ENCODE data around the gene FITM1. TPM values are rescaled to one million over a fixed set of nuclear protein-coding genes. Genes with fewer than 3 reads are reported as not detected.

Gene FITM1
- total RNA-seq, 1 experiment from 2014 or later = 0.47 TPM

DNA sequence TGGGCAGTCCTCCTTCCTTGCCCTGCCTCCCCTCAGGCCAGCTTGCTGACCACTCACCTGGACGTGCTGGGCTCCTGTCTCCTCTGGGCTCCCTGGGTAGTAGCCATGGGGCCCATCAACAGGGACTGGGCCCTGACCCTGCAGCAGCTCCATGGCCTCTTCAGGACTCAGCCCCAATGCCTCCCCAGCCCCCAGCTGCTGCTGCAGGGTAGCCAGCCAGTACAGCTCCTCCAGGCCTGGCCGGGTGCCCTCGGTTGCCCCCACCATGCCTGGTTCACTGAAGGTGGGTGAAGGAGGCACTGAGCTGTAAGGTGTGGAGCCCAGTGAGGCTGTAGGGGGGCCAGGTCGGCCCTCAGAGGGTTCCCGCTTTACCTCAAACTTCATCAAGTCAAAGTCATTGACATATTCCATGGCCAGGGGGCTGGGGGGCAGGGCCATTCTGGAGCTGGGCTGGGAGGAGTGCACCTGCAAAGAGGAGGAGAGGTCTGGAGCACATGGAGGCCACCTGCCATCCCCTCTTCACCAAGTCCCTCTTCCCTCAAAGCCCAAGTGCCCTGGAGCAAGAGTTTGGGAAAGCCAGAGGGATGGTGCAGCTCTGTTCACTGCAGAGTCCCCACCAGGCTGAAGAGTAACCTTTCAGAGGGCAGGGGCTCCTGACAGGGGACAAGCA lies 47.9 kb upstream of the FITM1 start:
- no TSS peak for BruUV-seq (replicated peaks)
- TF ChIP-seq, protein P1, sequence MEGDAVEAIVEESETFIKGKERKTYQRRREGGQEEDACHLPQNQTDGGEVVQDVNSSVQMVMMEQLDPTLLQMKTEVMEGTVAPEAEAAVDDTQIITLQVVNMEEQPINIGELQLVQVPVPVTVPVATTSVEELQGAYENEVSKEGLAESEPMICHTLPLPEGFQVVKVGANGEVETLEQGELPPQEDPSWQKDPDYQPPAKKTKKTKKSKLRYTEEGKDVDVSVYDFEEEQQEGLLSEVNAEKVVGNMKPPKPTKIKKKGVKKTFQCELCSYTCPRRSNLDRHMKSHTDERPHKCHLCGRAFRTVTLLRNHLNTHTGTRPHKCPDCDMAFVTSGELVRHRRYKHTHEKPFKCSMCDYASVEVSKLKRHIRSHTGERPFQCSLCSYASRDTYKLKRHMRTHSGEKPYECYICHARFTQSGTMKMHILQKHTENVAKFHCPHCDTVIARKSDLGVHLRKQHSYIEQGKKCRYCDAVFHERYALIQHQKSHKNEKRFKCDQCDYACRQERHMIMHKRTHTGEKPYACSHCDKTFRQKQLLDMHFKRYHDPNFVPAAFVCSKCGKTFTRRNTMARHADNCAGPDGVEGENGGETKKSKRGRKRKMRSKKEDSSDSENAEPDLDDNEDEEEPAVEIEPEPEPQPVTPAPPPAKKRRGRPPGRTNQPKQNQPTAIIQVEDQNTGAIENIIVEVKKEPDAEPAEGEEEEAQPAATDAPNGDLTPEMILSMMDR (IDR thresholded peaks at IDR 0.05; ENCODE audit: unreplicated experiment) = no peak
- H3K27me3 Mint-ChIP-seq (ENCODE audit: insufficient read depth, unreplicated experiment) = peaks cover 25% of the 10 kb centered on the region
- no peak for DNase-seq (ENCODE audit: unreplicated experiment)
- no peaks in the 10 kb centered on the region for H3K4me1 Mint-ChIP-seq (ENCODE audit: insufficient read depth, unreplicated experiment)
- intact Hi-C loops (cut with micrococcal nuclease) = no loop called here
- H3K36me3 Mint-ChIP-seq (ENCODE audit: insufficient read depth, unreplicated experiment) = peaks cover 2% of the 10 kb centered on the region
- no peaks in the 10 kb centered on the region for H3K9me3 Mint-ChIP-seq (ENCODE audit: unreplicated experiment)
- ChIA-PET CTCF (interaction anchor here (0.6 to 4.5 kb wide), 7 partner anchors 9 to 45 kb away, joined by 3 to 58 read pairs (median 3); no protein-coding TSS in a partner anchor), POLR2A (interaction anchor here (0.5 to 1.0 kb wide), 4 partner anchors 24 to 901 kb away, joined by 3 read pairs; no protein-coding TSS in a partner anchor)
- H3K4me3 Mint-ChIP-seq (ENCODE audit: unreplicated experiment) = peak overlapping the region; percentile 74
- no peak overlapping the region for H3K27ac Mint-ChIP-seq (ENCODE audit: low read depth, unreplicated experiment)

DNA sequence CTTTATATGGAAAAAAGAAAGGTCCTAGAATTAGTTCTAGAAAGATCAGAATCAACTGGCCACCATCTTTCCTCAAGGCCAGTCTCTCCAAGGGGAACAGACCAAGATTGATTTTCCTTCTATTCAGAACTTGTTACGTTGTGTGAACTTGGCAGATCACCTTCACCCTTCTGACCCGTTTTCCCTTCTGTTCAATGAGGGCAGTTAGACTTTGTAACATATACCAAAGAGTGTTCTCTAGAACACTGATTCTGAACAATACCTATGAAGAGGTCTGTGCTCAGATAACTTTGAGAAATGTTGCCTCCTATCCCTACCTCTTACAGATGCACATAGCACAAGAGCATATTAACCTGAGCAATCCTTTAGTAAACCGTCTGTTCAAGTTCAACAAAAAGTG lies 47.0 kb upstream of the FITM1 start:
- no peaks in the 10 kb centered on the region for H3K9me3 Mint-ChIP-seq (ENCODE audit: unreplicated experiment)
- DNase-seq (ENCODE audit: unreplicated experiment) = no peak
- BruUV-seq (replicated peaks) = no TSS peak
- intact Hi-C loops (cut with micrococcal nuclease) = no loop called here
- ChIA-PET CTCF (interaction anchor here (0.5 to 4.5 kb wide), 5 partner anchors 8 to 49 kb away, joined by 3 to 58 read pairs (median 3); no protein-coding TSS in a partner anchor), POLR2A (interaction anchor here (0.5 to 0.6 kb wide), 2 partner anchors 25 to 258 kb away, joined by 3 read pairs; no protein-coding TSS in a partner anchor)
- peaks cover 6% of the 10 kb centered on the region for H3K36me3 Mint-ChIP-seq (ENCODE audit: insufficient read depth, unreplicated experiment)
- H3K27me3 Mint-ChIP-seq (ENCODE audit: insufficient read depth, unreplicated experiment) = peaks cover 25% of the 10 kb centered on the region
- no peaks in the 10 kb centered on the region for H3K4me1 Mint-ChIP-seq (ENCODE audit: insufficient read depth, unreplicated experiment)
- H3K4me3 Mint-ChIP-seq (ENCODE audit: unreplicated experiment) = no peak overlapping the region
- H3K27ac Mint-ChIP-seq (ENCODE audit: low read depth, unreplicated experiment) = no peak overlapping the region
- TF ChIP-seq, protein P1 (IDR thresholded peaks at IDR 0.05; ENCODE audit: unreplicated experiment) = no peak

DNA sequence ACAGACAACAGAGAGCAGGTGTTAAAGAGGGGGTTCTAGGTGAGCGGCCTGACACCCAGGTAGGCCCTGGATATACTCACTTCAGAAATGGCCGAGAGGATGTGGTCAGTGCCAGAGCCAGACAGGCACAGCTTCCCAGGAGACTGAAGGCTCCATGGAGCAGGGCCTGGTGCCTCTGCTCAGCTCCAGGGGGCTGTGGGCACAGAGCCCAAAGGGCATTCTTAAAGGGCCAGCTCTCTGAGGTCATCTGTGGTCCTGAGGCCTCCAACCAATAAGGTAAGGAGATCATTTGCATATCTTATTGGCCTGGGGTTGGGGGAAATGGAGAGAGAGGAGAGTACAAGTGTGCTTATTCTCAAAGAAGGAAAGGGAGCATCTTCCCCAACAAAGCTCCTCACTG lies 46.0 kb upstream of the FITM1 start:
- no peak for DNase-seq (ENCODE audit: unreplicated experiment)
- Mint-ChIP-seq H3K36me3 (ENCODE audit: insufficient read depth, unreplicated experiment) (peaks cover 6% of the 10 kb centered on the region), H3K27ac (ENCODE audit: low read depth, unreplicated experiment) (no peak overlapping the region), H3K9me3 (ENCODE audit: unreplicated experiment) (no peaks in the 10 kb centered on the region), H3K4me3 (ENCODE audit: unreplicated experiment) (no peak overlapping the region), H3K27me3 (ENCODE audit: insufficient read depth, unreplicated experiment) (peaks cover 18% of the 10 kb centered on the region), H3K4me1 (ENCODE audit: insufficient read depth, unreplicated experiment) (no peaks in the 10 kb centered on the region)
- intact Hi-C loops (cut with micrococcal nuclease) = no loop called here
- no TSS peak for BruUV-seq (replicated peaks)
- ChIA-PET POLR2A (no interaction called here), CTCF (interaction anchor here (1.1 kb wide), 1 partner anchor 9 kb away, joined by 4 read pairs; no protein-coding TSS in a partner anchor)
- TF ChIP-seq, protein P1 (IDR thresholded peaks at IDR 0.05; ENCODE audit: unreplicated experiment) = no peak

- Mint-ChIP-seq H3K4me3 (ENCODE audit: unreplicated experiment) (no peak overlapping the region), H3K27me3 (ENCODE audit: insufficient read depth, unreplicated experiment) (peaks cover 12% of the 10 kb centered on the region), H3K27ac (ENCODE audit: low read depth, unreplicated experiment) (no peak overlapping the region), H3K36me3 (ENCODE audit: insufficient read depth, unreplicated experiment) (peaks cover 6% of the 10 kb centered on the region), H3K4me1 (ENCODE audit: insufficient read depth, unreplicated experiment) (no peaks in the 10 kb centered on the region), H3K9me3 (ENCODE audit: unreplicated experiment) (no peaks in the 10 kb centered on the region)
- intact Hi-C loops (cut with micrococcal nuclease) = no loop called here
- CTCF ChIA-PET = interaction anchor here (0.7 to 2.0 kb wide), 3 partner anchors 22 to 72 kb away, joined by 3 to 6 read pairs (median 3); no protein-coding TSS in a partner anchor
- TF ChIP-seq, protein P1 (IDR thresholded peaks at IDR 0.05; ENCODE audit: unreplicated experiment) = no peak
- DNase-seq (ENCODE audit: unreplicated experiment) = no peak
- no TSS peak for BruUV-seq (replicated peaks)
- POLR2A ChIA-PET = interaction anchor here (0.5 kb wide), 1 partner anchor 66 kb away, joined by 3 read pairs; no protein-coding TSS in a partner anchor
These were observed 45.2 kb upstream of the FITM1 start for GRCh38 chr14:24085215-24085614.

Measured in MCF 10A (cell line).